ENCODE data around the gene EDN2.

EDN2 gene

DNA sequence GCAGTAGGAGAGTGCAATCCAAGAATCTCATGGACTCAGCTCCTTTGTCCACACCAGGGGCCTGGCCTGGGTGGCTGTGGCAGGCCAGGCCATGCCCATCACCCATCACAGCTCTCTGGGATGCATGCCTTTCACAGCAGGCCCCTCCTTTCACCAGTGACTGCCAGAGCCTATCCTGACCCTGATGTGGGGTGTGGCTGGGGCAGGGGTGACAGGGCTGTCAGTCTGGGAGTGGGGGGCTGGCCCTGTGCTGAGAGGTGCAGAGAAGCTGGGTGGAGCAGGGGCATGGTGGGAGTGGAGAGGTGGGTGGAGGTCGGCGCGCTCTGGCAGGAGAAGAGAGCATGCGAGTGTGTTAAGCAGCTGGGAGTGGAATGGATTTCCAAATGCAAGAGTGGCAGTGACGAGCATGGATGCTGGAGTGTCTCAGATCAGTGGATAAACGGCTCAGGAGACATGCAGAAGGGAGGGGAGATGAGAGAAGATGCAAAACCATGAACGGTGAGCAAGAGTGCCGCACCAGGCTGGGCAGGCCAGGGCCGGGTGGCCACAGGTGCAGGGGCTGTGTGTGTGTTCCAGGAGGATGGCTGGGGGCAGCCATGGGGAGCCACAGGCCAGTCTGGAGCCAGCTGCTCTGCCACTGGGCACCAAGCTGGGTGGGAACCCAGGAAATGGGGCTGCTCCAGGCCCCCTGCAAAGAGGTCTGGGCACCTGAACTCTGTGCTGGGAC is 39.6 kb upstream of the EDN2 start (continued):
- TF ChIP-seq, protein P1, sequence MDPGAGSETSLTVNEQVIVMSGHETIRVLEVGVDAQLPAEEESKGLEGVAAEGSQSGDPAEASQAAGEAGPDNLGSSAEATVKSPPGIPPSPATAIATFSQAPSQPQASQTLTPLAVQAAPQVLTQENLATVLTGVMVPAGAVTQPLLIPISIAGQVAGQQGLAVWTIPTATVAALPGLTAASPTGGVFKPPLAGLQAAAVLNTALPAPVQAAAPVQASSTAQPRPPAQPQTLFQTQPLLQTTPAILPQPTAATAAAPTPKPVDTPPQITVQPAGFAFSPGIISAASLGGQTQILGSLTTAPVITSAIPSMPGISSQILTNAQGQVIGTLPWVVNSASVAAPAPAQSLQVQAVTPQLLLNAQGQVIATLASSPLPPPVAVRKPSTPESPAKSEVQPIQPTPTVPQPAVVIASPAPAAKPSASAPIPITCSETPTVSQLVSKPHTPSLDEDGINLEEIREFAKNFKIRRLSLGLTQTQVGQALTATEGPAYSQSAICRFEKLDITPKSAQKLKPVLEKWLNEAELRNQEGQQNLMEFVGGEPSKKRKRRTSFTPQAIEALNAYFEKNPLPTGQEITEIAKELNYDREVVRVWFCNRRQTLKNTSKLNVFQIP (CRISPR knock-in tag; IDR thresholded peaks at IDR 0.05; ENCODE audit: borderline replicate concordance, low read depth): no peak
- no peak for TF ChIP-seq GLIS3 (CRISPR knock-in tag; IDR thresholded peaks at IDR 0.05)

DNA sequence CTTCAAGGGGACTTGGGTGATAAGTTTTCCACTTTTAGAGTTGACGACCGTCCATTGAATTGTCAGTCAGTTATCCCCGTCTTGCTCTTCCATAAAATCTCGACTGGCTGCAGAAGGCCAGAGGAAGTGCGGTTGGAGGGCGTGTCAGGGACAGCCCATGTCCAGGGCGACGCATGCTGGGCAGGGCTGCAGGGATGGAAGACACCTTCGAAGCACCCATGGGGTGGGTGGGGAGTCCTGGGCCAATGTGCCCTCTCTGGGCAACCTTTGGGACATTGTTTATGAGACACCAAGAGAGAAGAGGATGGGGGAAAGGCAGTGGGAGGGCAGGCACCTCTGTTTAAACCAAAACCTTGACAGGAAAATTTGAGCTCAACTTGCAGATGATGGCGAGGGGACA is 38.6 kb upstream of the EDN2 start:
- TF ChIP-seq OSR1 (CRISPR knock-in tag; IDR thresholded peaks at IDR 0.05) (no peak), CSDC2 (CRISPR knock-in tag; IDR thresholded peaks at IDR 0.05) (no peak), PATZ1 (CRISPR knock-in tag; IDR thresholded peaks at IDR 0.05; ENCODE audit: borderline replicate concordance) (no peak), ZNF8 (CRISPR knock-in tag; IDR thresholded peaks at IDR 0.05) (no peak), ARNTL (CRISPR knock-in tag; IDR thresholded peaks at IDR 0.05; ENCODE audit: borderline replicate concordance, low read depth) (no peak), SNAI2 (CRISPR knock-in tag; IDR thresholded peaks at IDR 0.05) (no peak), GLIS3 (CRISPR knock-in tag; IDR thresholded peaks at IDR 0.05) (no peak), ZNF70 (CRISPR knock-in tag; IDR thresholded peaks at IDR 0.05) (no peak), BACH2 (CRISPR knock-in tag; IDR thresholded peaks at IDR 0.05; ENCODE audit: borderline replicate concordance) (no peak)
- no peak for ATAC-seq

GRCh38 chr1:41521766-41522165 is 37.3 kb upstream of the EDN2 start:
- TF ChIP-seq, protein P1 (CRISPR knock-in tag; IDR thresholded peaks at IDR 0.05; ENCODE audit: borderline replicate concordance, low read depth): no peak
- TF ChIP-seq ZNF565 (CRISPR knock-in tag; conservative IDR thresholded peaks at IDR 0.05; ENCODE audit: low read depth) (no peak), TOX (CRISPR knock-in tag; IDR thresholded peaks at IDR 0.05; ENCODE audit: borderline replicate concordance) (no peak), PPARA (CRISPR knock-in tag; IDR thresholded peaks at IDR 0.05; ENCODE audit: borderline replicate concordance) (no peak), CSDC2 (CRISPR knock-in tag; IDR thresholded peaks at IDR 0.05) (no peak), OSR1 (CRISPR knock-in tag; IDR thresholded peaks at IDR 0.05) (no peak), ISL1 (CRISPR knock-in tag; IDR thresholded peaks at IDR 0.05) (no peak), ARNTL (CRISPR knock-in tag; IDR thresholded peaks at IDR 0.05; ENCODE audit: borderline replicate concordance, low read depth) (no peak), ZC3H10 (CRISPR knock-in tag; IDR thresholded peaks at IDR 0.05) (no peak)
- TF ChIP-seq, protein P2, sequence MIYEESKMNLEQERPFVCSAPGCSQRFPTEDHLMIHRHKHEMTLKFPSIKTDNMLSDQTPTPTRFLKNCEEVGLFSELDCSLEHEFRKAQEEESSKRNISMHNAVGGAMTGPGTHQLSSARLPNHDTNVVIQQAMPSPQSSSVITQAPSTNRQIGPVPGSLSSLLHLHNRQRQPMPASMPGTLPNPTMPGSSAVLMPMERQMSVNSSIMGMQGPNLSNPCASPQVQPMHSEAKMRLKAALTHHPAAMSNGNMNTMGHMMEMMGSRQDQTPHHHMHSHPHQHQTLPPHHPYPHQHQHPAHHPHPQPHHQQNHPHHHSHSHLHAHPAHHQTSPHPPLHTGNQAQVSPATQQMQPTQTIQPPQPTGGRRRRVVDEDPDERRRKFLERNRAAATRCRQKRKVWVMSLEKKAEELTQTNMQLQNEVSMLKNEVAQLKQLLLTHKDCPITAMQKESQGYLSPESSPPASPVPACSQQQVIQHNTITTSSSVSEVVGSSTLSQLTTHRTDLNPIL (CRISPR knock-in tag; IDR thresholded peaks at IDR 0.05; ENCODE audit: low read depth): no peak
- ATAC-seq: peak; percentile 26; the same call in 1 of the 3 replicates

DNA sequence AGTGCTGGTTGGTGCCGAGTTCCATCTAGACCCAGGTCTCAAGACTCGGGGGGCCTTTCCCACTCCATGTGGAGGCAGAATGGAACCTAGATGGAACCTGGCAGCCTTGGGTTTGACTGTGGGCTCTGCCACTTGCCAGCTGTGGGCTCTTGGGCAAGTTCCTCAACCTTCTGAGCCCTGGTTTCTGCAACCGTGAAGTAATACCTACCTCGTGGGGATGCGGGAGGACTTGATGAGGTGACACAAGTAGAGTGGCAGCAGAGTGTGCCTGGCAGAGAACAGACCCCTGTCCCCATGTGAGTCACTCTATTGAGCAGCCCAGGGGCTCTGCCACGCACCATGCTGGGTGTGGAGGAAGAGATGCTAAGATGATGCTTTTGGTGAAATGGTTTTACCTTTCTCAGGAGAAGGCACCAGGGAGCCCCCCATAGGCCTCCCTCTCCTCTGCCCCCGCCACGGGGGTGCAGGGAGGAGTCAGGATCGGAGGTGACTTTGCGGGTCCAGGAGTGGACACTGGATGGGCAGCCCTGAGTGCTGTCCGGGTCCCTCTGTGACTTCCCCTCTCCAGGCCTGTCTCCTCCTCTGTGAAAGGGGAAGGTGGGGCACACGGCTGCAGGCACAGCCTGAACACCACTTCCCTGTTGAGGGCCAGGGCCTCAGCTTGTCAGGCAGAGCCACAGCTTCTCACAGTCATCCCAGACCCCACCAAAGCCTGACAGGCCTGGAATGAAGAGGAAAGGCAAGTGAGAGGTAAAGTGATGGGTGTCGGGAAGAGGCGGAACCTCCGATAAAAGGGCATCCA is 36.7 kb upstream of the EDN2 start:
- ATAC-seq: no peak
- TF ChIP-seq ZNF565 (CRISPR knock-in tag; conservative IDR thresholded peaks at IDR 0.05; ENCODE audit: low read depth) (no peak), CSDC2 (CRISPR knock-in tag; IDR thresholded peaks at IDR 0.05) (no peak), ZFP3 (CRISPR knock-in tag; IDR thresholded peaks at IDR 0.05) (no peak), TSHZ2 (CRISPR knock-in tag; IDR thresholded peaks at IDR 0.05) (no peak), TOX (CRISPR knock-in tag; IDR thresholded peaks at IDR 0.05; ENCODE audit: borderline replicate concordance) (no peak), RARB (CRISPR knock-in tag; IDR thresholded peaks at IDR 0.05) (no peak), ZNF8 (CRISPR knock-in tag; IDR thresholded peaks at IDR 0.05) (no peak), PPARA (CRISPR knock-in tag; IDR thresholded peaks at IDR 0.05; ENCODE audit: borderline replicate concordance) (no peak), ESRRG (CRISPR knock-in tag; IDR thresholded peaks at IDR 0.05) (no peak), TCF4 (CRISPR knock-in tag; IDR thresholded peaks at IDR 0.05; ENCODE audit: borderline replicate concordance) (no peak), ARNTL (CRISPR knock-in tag; IDR thresholded peaks at IDR 0.05; ENCODE audit: borderline replicate concordance, low read depth) (no peak), ZNF70 (CRISPR knock-in tag; IDR thresholded peaks at IDR 0.05) (no peak), CSRNP3 (CRISPR knock-in tag; IDR thresholded peaks at IDR 0.05) (no peak), SNAI2 (CRISPR knock-in tag; IDR thresholded peaks at IDR 0.05) (no peak), ISL1 (CRISPR knock-in tag; IDR thresholded peaks at IDR 0.05) (no peak), ZFP30 (CRISPR knock-in tag; IDR thresholded peaks at IDR 0.05) (no peak), GLIS3 (CRISPR knock-in tag; IDR thresholded peaks at IDR 0.05) (no peak), OSR1 (CRISPR knock-in tag; IDR thresholded peaks at IDR 0.05) (no peak)

Measured in SK-N-SH treated with all-trans-retinoic acid at 6 μM for 48 hours (cell line).